Fibroblast of skin of left quadriceps (primary cell): ENCODE measurements around the gene S100A6.
"Not testable (repeated sequence)": the region's sequence is repeated elsewhere in the genome, so short reads cannot be mapped to it uniquely, and the experiment has no call there.

Experiments
- DNase-seq, 2 experiments: peaks; one replicate each; pipeline ENCODE4 v3.0.0-alpha.2; 2013; ENCODE audit warnings: low read depth in 2 of 2

Gene S100A6

DNA sequence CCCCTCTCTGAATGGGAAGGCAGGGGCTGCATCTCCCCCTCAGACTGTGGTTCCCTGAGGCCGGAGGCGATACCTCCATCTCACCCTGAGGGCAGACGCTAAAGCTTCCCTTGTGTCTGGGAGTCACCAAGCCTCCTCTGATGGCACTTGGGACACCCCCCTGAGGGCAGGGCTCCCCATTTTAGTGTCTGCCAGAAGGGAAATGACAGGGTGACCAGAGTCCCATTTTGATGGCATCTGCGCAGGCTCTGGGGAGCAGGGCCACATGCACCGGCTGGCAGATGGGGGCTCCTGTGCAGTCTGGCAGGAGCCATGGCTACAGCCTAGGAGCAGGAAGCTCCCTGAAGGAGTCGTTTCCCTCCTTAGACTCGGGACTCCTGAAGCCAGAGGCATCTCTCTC, 28.2 kb upstream of the S100A6 start:
- DNase-seq: no peak

GRCh38 chr1:153563483-153563901, 27.7 kb upstream of the S100A6 start:
- DNase-seq: no peak

DNA sequence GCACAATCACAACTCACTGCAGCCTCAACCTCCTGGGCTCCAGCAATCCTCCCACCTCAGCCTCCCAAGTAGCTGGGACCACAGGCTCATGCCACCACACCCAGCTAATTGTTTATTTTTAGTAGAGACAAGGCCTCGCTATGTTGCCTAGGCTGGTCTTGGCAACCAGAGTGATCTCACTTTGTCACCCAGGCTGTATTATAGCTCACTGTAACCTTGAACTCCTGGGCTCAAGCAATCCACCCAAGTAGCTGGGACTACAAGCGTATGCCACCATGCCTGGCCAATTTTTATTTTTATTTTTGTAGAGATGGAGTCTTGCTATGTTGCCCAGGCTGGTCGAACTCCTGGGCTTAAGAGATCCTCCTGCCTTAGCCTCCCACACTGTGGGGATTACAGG, 26.2 kb upstream of the S100A6 start:
- DNase-seq: not testable (repeated sequence)

DNA sequence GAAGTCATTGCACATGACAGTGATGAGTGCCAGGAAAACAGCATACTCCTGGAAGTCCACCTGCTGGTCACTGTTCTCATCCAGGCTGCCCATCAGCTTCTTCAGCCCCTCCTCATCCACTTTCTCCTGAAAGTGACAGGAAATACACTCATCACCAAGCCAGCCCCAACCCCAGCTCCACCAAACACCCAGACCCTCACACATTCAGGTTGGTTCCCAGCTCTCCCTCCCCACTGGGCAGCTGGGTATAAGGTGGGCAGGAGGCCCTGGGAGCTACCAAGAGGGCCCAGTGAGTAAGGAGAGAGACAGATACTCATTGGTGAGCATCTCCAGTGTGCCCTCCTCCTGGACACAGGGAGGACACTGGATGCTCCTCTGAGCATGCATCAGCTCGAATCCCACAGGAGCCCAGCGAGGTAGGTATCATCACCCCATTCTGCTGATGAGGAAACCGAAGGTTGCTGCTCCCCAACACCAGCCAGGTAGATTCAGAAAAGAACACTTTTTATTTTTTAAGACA, 25.7 kb upstream of the S100A6 start:
- no peak for DNase-seq

GRCh38 chr1:153560771-153561465, 25.1 kb upstream of the S100A6 start:
- DNase-seq: no peak

DNA sequence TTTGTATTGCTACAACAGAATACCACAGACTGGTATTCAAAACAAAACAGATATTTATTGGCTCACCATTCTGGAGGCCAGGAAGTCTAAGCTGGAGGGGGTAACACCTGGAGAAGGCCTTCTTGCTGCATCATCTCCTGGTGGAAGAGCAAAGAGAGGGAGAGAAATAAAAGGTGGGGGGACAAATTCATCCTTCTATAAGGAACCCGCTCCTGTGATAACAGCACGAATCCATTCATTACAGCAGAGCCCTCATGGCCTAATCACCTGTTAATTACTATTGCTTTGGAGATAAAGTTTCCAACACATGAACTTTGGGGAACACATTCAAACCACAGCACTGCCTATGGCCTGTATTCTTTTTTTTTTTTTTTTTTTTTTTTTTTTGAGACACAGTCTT, 24.4 kb upstream of the S100A6 start:
- DNase-seq: no peak

DNA sequence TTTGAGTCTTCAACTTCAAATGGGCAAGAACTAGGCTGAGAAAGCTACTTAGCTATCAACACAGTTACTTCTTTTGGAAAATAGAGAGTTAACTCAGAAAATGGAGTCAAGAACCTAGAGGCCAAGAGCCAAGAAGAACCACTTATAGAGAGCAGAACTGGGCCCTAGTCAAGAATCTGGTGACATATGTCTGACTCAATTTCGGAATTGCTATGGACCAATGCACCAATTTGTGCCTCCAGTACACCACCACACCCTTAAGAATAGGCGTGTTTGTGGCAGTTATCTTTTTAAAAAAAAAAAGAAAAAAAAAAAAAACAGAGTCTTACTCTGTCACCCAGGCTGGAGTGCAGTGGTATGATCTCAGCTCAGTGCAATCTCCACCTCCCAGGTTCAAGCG, 22.1 kb upstream of the S100A6 start:
- DNase-seq: no peak

GRCh38 chr1:153556348-153556747, 20.6 kb upstream of the S100A6 start:
- no peak for DNase-seq

GRCh38 chr1:153553830-153554541, 18.2 kb upstream of the S100A6 start:
- DNase-seq: no peak

- no peak for DNase-seq
These were observed 17.3 kb upstream of the S100A6 start for GRCh38 chr1:153553096-153553495.

DNA sequence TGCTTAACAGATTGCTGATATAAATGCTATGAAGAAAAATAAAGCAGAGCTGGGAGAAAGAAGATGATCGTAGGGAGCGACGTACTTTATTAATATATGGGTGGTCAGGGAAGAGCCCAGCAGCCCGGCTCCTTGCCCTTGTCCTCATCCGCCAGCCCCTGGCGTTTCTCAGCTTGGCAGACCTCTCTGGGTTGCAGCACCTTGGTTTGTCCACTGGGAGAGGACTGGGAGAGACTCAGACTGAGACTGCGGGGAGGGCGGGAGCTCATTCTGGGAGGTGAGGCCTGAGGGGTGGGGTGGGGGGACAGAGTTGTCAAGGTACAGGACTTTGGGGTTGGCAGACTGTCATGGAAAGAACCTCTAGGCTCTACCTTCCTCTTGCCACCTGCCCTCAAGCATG, 16.5 kb upstream of the S100A6 start:
- DNase-seq: no peak

DNA sequence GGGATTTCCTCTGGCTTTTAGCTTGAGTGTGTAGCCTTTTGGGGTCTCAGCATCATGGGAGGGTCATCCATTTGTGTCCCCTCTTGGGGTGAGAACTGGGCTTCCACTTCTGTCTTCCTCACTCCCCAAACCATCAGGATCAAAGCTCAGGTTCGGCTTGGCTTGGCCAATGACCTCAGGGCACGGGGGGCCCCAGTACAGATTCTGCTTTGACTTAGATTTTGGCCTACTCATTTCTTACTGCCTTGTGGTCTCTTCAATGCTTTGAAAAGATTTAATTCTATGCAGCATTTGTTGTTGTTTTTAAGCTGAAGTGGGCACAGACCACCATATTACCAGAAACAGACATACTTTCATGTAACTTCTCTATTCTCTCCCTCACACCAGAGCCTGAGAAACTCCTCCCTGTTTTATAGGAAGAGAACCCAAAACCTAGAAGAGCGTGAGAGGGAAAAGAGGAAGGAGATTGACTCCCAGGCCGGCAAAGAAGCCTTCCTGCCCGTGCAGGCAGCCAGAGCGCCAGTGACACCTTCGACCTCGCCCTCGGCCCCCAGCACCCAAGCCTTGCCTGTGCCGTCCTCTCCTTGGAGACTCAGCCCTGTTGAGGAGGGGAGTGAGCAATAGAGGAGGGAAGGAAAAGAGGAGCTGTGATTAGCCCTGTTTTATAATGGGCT, 15.2 kb upstream of the S100A6 start:
- no peak for DNase-seq

GRCh38 chr1:153550398-153550758, 14.6 kb upstream of the S100A6 start:
- no peak for DNase-seq

DNA sequence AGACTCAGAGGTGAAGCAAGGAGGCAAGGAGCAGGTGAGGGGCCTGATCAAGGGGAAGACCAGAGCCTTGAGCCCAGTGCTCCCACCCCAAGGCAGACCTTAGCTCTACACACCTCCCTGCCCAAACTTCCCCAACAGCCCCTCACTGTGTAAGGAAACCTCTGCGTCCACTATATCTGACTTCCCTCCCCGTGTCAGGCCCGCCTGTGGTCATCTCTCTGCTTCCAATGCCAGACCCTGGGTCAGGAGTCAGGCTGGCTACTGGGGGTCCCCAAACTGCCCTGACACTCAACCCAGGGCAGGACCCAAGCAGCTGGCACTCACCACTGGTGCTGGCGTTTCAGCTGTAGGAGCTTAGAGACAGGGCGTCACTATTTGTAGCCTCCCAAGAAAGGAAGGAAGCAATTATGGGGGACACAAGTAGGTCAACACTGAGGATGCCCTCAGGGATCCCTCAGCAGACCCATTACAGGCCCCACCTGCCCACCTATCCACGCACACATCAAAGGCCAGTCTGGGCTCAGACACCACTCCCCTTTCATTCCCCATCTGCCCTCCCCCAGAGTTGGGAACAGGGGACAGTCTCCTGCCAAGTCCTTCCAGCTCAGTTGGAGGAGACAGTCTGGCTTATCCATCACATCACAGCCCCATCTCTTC, 14.1 kb upstream of the S100A6 start:
- DNase-seq: no peak

DNA sequence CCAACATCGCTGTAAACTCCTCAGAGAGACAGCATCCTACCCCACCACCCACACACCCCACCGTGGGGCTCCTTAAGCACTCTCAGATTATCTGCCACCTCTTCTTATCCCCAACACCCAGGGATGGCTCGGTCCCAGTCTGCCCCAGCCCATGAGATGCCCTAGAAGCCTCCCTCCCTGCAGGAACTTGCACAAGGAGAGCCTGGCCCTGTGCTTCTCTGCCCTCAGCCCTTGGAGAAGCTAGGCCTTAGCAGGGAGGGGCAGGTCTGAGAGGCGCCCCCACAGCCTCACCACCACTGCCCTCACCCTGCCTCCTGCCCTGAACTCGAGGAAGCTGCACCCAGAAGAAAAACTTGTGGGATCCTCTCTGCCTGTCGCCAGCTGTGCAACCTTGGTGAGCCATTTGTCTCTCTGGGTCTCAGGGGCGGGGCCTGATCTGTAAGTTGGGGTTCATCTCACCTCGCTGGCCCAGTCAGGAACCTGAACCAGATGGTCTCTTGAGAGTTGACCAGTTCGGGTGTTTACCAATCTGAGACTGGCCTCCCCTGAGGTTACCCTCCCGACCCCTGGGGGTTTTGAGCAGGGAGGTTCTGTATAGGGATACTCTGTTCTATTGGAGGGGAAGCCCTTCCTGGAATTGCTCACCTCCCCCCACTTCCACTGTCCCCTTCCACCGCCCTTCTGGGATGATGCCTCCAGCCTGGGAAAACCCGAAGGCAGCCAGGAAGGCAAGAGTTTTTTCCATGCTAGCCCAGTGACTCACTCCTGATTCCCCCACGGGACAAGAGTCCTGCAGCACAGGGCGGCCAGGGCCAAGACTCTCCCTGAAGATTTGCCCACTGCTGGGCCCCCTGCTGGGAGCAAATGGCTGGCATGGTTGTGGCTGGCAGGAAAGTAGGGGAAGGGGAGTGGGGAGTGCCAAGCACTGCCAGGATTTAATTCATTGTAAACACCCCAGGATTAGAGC, 13.2 kb upstream of the S100A6 start, which contains the start of gene S100A3:
Gene S100A3, minus strand, starts transcription at position 537 of the 967 bp plus-strand sequence. CDS start 773 bp downstream, outside the sequence.
- DNase-seq: peak; percentile 71 to 78

DNA sequence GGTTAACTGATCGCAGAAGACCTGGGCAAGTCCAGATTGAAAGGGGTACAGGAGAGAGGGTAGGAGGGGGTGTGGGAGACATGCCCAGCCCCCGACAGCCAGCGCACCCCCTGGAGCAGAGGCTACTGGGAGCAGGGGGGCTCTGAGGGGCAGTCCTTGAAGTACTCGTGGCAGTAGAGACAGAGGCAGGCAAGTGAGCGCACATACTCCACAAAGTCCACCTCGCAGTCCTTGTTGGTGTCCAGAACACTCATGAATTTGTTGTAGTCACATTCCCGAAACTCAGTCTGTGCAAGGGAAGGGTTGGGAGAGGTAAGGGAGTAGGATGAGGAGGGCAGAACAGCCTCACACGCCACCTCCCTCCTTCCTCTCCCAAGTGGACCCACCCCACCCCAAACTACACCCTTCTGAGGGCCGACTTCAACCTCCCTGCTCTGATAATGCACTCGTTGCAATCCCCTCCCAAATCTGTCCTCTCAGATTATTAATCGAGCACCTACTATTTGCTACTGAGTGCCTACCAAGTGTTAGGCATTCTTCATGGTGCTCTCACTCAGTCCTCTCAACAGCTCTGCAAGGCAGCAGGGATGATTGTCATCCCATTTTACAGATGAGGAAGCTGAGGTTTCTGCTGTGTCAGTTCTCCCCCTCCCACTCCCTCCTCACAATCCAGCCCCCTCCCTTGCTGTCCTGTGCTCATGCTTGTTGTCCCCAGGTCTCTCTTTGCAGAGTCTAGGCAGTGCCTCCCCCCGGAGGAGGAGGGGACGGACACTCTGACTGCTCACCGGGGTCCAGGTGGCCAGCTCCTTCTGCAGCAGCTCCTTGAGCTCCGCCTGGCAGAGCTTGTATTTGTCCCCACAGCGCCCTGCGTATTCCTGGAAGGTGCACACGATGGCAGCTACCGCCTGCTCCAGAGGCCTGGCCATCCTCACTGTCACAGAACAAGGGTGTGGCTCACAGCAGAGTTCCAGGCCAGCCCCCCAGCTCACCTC, 12.1 kb upstream of the S100A6 start:
- DNase-seq: no peak

- no peak for DNase-seq
These were observed 11.2 kb upstream of the S100A6 start for GRCh38 chr1:153546796-153547559.

- no peak for DNase-seq
These were observed 10.6 kb upstream of the S100A6 start for GRCh38 chr1:153546371-153546770.
